H54 (cell line): Measurements from ENCODE around the gene MORF4L1.

Experiments used
- DNase-seq: peaks from one replicate; pipeline ENCODE4 v3.0.0; 2011; ENCODE audit warnings: low spot score, mixed read lengths; ENCODE audit not compliant: insufficient read length
- FAIRE-seq: peaks from 3 replicates; lab custom pipeline; 2011; peaks lifted over from hg19 to GRCh38; lab: Jason Lieb, UNC
- POLR2A ChIP-seq: IDR thresholded peaks from 2 replicates; pipeline ENCODE4 v1.6.1; 2011; ENCODE audit warnings: low read depth, mild to moderate bottlenecking, low read length

The MORF4L1 gene

DNA sequence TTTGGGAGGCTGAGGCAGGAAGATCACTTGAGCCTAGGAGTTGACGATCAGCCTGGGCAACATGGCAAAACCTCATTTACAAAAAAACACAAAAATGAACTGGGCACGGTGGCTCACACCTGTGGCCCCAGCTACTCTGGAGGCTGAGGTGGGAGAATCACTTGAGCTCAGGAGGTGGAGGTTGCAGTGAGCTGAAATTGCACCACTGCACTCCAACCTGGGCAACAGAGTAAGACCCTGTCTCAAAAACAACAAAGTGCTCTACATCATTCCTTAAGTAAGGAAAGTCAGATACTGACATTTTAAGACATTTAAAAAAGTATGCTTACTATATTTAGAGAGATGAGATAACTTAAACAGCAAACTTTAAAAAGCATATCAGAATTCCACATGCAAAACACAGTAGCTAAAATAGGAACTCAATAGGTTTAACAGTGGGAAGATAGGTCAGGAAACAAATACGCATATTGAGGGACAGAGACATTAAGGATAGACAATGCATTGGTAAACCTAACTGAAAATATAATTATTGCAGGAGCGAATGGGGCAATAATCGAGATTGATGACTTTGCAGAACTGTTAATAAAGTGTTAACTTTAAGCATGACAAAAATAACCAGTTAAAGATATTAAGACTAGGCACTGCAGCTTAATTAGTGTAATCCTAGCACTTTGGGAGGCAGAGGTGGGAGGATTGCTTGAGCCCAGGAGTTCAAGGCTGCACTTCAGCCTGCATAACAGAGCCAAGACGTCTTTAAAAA is 32.1 kb downstream of the MORF4L1 start:
- TF ChIP-seq POLR2A = no peak
- DNase-seq (no peak), FAIRE-seq (no peak)

DNA sequence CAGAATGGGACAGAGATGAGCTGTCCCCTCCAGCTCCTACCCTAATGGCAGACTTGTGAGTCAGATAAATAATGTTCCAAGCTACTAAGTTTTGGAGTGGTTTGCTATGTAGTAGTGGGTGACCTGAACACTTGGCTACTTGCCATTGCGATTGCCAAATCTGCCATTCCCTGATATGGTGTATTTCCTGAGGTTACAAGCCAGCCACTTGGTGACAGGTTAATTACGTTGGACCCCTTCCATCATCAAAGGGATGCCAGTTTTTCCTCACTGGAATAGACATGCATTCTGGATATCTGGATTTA is 33.6 kb downstream of the MORF4L1 start:
- FAIRE-seq (no peak), DNase-seq (peak; percentile 26)
- no peak for TF ChIP-seq POLR2A

DNA sequence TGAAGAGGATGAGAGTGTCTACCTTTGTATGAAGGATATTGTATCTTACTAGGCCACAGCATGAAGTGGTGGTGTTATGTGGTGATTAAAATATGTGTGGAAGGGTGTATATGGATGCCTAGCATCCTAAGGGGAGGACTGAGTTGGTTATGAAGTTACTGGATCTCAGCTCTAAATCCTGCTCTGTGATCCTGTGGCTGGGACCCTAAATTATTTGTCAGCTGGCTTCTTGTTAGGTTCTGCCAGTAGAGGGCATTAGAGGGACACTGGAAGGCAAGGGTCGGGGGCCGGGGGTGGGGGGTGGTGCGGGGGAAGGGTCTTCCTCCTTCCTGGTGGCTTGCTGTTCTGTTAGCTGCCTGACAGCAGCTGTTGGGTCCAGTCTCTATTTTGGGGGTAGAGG is 34.9 kb downstream of the MORF4L1 start:
- no peak for TF ChIP-seq POLR2A
- no peak for DNase-seq
- no peak for FAIRE-seq

DNA sequence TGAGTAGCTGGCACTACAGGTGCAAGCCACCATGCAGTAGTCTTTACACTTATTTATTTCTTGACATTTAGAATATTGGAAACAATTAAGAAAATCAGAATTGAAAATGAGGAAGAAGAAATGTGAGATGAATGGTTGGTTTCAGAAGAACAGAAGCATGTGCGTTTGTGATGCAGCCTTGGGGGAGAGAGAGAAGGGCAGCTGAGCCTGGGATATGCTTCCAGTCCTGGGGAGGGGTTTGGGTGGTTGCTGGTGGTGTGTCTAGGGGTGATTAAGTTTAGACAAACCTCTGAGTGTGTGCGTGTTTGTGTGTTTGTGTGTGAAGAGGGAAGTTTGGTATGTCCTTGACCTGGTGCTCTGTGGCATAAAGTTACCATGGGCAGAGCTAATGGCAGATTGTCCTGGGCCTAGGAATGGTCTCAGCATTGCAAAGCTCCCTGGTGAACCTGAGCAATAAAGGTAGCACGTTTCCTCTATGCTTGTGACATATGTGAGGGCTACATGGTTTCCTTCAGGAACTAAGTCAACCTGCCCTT is 36.5 kb downstream of the MORF4L1 start:
- DNase-seq (no peak), FAIRE-seq (no peak)
- TF ChIP-seq POLR2A = no peak

GRCh38 chr15:78909791-78910228 is 37.1 kb downstream of the MORF4L1 start:
- no peak for DNase-seq
- FAIRE-seq = no peak
- TF ChIP-seq POLR2A = no peak

- no peak for FAIRE-seq
- no peak for DNase-seq
- no peak for TF ChIP-seq POLR2A
These were observed 37.6 kb downstream of the MORF4L1 start for GRCh38 chr15:78910271-78910670.

GRCh38 chr15:78912316-78912715 is 39.6 kb downstream of the MORF4L1 start:
- DNase-seq (no peak), FAIRE-seq (no peak)
- TF ChIP-seq POLR2A = no peak

- DNase-seq (no peak), FAIRE-seq (no peak)
- TF ChIP-seq POLR2A = no peak
These were observed 40.3 kb downstream of the MORF4L1 start for GRCh38 chr15:78913012-78913411.

GRCh38 chr15:78914027-78914764 is 41.5 kb downstream of the MORF4L1 start:
- no peak for FAIRE-seq
- no peak for TF ChIP-seq POLR2A
- no peak for DNase-seq

DNA sequence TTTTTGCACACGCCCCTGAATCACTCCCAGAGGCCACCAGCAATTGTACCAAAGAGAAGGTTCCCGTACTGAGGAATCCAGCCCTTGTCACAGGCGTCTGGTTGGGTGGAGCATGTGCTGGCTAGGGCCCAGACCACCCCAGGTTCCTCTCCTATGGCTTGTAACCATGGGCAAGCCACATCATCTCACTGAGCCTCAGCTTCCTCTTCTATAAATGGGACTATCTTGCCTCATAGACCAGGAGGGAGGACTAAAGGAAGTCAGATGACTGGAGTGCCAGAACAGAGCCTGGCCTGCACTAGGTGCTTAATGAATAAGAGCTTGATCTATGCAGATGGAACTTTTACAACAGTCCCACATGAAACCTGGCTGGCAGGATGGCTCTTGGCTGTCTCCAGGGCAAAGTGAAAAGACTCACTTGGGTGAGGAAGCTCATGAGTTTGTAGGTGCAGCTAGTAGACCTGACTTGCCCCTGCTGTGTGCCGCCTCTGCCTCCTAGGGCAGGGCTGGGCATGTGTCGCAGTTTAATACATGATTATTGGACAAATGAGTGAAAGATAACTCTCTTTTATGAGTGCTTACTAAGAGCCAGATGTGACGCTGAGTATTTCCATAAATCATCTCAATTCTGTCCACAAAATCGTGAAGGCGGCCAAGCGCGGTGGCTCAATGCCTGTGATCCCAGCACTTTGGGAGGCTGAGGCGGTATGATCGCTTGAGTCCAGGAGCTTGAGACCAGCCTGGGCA is 42.8 kb downstream of the MORF4L1 start:
- FAIRE-seq (no peak), DNase-seq (no peak)
- no peak for TF ChIP-seq POLR2A

DNA sequence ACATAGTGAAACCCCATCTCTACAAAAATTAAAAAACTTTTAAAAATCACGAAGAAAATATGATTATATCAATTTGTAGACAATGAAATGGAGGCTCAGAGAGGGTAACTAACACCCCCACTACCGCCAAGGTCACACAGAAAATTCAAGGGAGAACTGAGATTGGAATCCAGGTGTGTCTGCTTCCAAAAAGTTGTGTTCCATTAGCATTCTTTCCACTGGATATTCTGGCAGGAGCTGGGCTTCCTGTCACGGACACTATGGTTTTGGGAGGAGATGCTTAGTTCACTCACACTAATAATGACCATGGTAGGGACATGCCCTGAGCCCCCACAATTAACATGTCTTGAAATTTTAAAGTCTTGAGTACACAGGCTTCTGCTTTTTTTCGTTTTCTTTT is 43.4 kb downstream of the MORF4L1 start:
- TF ChIP-seq POLR2A = no peak
- DNase-seq (no peak), FAIRE-seq (no peak)

DNA sequence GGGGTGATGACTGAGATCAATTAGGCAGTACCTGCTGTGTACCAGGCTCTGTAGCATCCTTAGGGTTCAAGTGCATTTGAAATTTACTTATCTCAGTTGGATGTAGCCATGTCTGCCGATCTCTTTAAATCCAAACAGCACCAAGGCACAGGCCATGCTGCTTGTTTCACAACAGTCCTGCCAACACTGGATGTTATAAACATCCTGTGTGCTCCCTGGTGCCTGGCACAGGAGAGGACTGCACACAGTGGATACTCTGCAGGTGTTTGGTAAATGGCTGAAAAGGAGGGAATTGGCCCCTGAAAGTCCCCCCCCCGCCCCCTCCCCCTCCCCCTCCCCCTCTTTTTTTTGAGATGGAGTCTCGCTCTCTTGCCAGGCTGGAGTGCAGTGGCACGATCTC is 45.2 kb downstream of the MORF4L1 start:
- FAIRE-seq = no peak
- TF ChIP-seq POLR2A = no peak
- no peak for DNase-seq

DNA sequence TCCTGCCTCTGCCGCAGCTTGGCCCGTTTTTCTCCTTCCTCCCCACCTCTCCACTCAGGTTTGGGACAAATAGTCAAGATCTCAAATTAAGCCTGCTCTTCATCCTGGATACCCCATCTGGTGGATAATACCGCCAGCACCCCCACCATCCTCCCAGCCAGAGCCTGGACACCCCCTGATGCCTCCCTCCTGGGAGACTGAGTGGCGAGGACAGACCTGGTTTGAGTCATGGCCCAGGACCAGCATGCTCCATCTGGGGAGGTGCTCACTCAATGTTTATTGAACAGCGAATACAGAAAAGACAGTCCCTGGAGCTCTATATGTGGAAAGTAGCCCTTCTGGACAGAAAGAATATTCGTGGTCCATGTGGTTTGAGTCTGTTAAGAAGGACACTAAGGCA is 48.8 kb downstream of the MORF4L1 start:
- no peak for FAIRE-seq
- DNase-seq = no peak
- no peak for TF ChIP-seq POLR2A

GRCh38 chr15:78921940-78922339 is 49.2 kb downstream of the MORF4L1 start:
- FAIRE-seq = no peak
- no peak for TF ChIP-seq POLR2A

GRCh38 chr15:78922527-78922926 is 49.8 kb downstream of the MORF4L1 start:
- DNase-seq (no peak), FAIRE-seq (no peak)
- no peak for TF ChIP-seq POLR2A

More at GRCh38 chr15:78921940-78922339, 49.2 kb downstream of the MORF4L1 start:
- DNase-seq = no peak
